GM23338 (cell line): ENCODE results near the gene CIPC. TPM values are rescaled to one million over a fixed set of nuclear protein-coding genes. Genes with fewer than 3 reads are reported as not detected.

Experiments used
- ATAC-seq: fragments of 200-7000 bp; cut with Tn5 transposase; 3 replicates; pipeline ENCODE4 v1.9.1; 2020
- DNase-seq: peaks from one replicate; pipeline ENCODE4 v3.0.0-alpha.2; 2015; ENCODE audit warnings: low spot score
- H2AFZ ChIP-seq: fragments of 200-600 bp; sonication (generic); 2 replicates; pipeline ENCODE4 v1.8.0; 2016; ENCODE audit warnings: antibody characterized with exemption, mild to moderate bottlenecking, moderate library complexity
- H3F3A ChIP-seq: fragments of 200-600 bp; sonication (generic); replicated peaks from 2 replicates; pipeline ENCODE4 v1.8.0; 2017; ENCODE audit warnings: antibody characterized with exemption, mixed run types, low read depth
- H3K27ac ChIP-seq: fragments of 200-600 bp; sonication (generic); 2 replicates; pipeline ENCODE4 v1.6.1; 2016; ENCODE audit warnings: low read depth
- H3K27me3 ChIP-seq: fragments of 200-600 bp; sonication (generic); 2 replicates; pipeline ENCODE4 v1.8.0; 2016; ENCODE audit warnings: mild to moderate bottlenecking, mixed run types, moderate library complexity; ENCODE audit not compliant: insufficient read depth
- H3K36me3 ChIP-seq: fragments of 200-600 bp; sonication (generic); 2 replicates; pipeline ENCODE4 v1.8.0; 2016; ENCODE audit warnings: mild to moderate bottlenecking; ENCODE audit not compliant: insufficient read depth
- H3K4me1 ChIP-seq: fragments of 200-600 bp; sonication (generic); 2 replicates; pipeline ENCODE4 v1.8.0; 2016; ENCODE audit warnings: mild to moderate bottlenecking, moderate library complexity; ENCODE audit not compliant: insufficient read depth
- H3K4me2 ChIP-seq: fragments of 200-600 bp; sonication (generic); 2 replicates; pipeline ENCODE4 v1.7.1; 2017; ENCODE audit warnings: mixed run types
- H3K4me3 ChIP-seq: fragments of 200-600 bp; sonication (generic); 2 replicates; pipeline ENCODE4 v1.6.1; 2016; ENCODE audit warnings: mixed run types
- H3K79me2 ChIP-seq: fragments of 200-600 bp; sonication (generic); replicated peaks from 2 replicates; pipeline ENCODE4 v1.8.0; 2017; ENCODE audit warnings: mild to moderate bottlenecking; ENCODE audit not compliant: insufficient read depth
- H3K9me2 ChIP-seq: fragments of 200-600 bp; sonication (generic); 2 replicates; pipeline ENCODE4 v1.8.0; 2017; ENCODE audit not compliant: insufficient read depth
- H4K20me1 ChIP-seq: fragments of 200-600 bp; sonication (generic); replicated peaks from 2 replicates; pipeline ENCODE4 v1.8.0; 2017; ENCODE audit warnings: mild to moderate bottlenecking; ENCODE audit not compliant: insufficient read depth
- H3K27ac Mint-ChIP-seq: 2 replicates; pipeline ENCODE4 v1.8.0; 2020; ENCODE audit warnings: inconsistent platforms, mild to moderate bottlenecking, moderate library complexity, mixed read lengths
- H3K27me3 Mint-ChIP-seq: 3 replicates; pipeline ENCODE4 v1.8.0; 2022; ENCODE audit warnings: low read depth, mild to moderate bottlenecking, moderate library complexity, mixed read lengths, inconsistent platforms; ENCODE audit not compliant: insufficient read depth, poor library complexity
- H3K36me3 Mint-ChIP-seq: 3 replicates; pipeline ENCODE4 v1.8.0; 2021; ENCODE audit warnings: low read depth, mild to moderate bottlenecking, inconsistent platforms, moderate library complexity, mixed read lengths
- H3K4me1 Mint-ChIP-seq: 3 replicates; pipeline ENCODE4 v1.8.0; 2020; ENCODE audit warnings: mild to moderate bottlenecking, inconsistent platforms, mixed read lengths
- H3K4me3 Mint-ChIP-seq: 3 replicates; pipeline ENCODE4 v1.8.0; 2021; ENCODE audit warnings: moderate library complexity, mild to moderate bottlenecking, inconsistent platforms, mixed read lengths
- H3K9me3 Mint-ChIP-seq: 3 replicates; pipeline ENCODE4 v1.8.0; 2020; ENCODE audit warnings: moderate library complexity, mild to moderate bottlenecking, inconsistent platforms, mixed read lengths
- CREB1 ChIP-seq: fragments of 250-450 bp; sonication (Bioruptor Pico); IDR thresholded peaks from 2 replicates; pipeline ENCODE4 v1.5.0; 2020; ENCODE audit warnings: low read depth, mild to moderate bottlenecking, moderate library complexity
- EZH2 ChIP-seq: fragments of 200-600 bp; sonication (generic); IDR thresholded peaks from one replicate; pipeline ENCODE4 v1.8.0; 2017; ENCODE audit warnings: antibody characterized with exemption, mild to moderate bottlenecking, low read depth; ENCODE audit not compliant: unreplicated experiment
- EZH2phosphoT487 ChIP-seq: fragments of 200-600 bp; sonication (generic); IDR thresholded peaks from one replicate; pipeline ENCODE4 v1.8.1; 2018; ENCODE audit warnings: antibody characterized with exemption; ENCODE audit not compliant: unreplicated experiment
- JUNB ChIP-seq: IDR thresholded peaks from one replicate; pipeline ENCODE4 v1.6.1; 2016; ENCODE audit warnings: antibody characterized with exemption; ENCODE audit not compliant: unreplicated experiment
- NANOG ChIP-seq: IDR thresholded peaks from 2 replicates; pipeline ENCODE4 v1.6.1; 2016; ENCODE audit warnings: antibody characterized with exemption, borderline replicate concordance
- POLR2AphosphoS5 ChIP-seq: IDR thresholded peaks from 2 replicates; pipeline ENCODE4 v1.6.1; 2016; ENCODE audit warnings: antibody characterized with exemption, low read depth
- STAT1 ChIP-seq: IDR thresholded peaks from one replicate; pipeline ENCODE4 v1.6.1; 2016; ENCODE audit warnings: antibody characterized with exemption; ENCODE audit not compliant: unreplicated experiment
- ZNF114 ChIP-seq: fragments of 250-450 bp; sonication (Bioruptor Pico); IDR thresholded peaks from 2 replicates; pipeline ENCODE4 v1.5.0; 2020; ENCODE audit warnings: mild to moderate bottlenecking, moderate library complexity
- ZNF331 ChIP-seq: fragments of 250-450 bp; sonication (Bioruptor Pico); IDR thresholded peaks from 2 replicates; pipeline ENCODE4 v1.5.0; 2020; ENCODE audit warnings: low read depth, mild to moderate bottlenecking, moderate library complexity
- polyA plus RNA-seq: library from polyadenylated mRNA; unstranded; fragments of >200 nt; fragmentation: Nextera tagmentation; extraction: Ambion mirVana; gene quantifications from 2 replicates; pipeline ENCODE4 v1.2.1, GENCODE V29; 2016
- total RNA-seq: library from RNA; depleted of rRNA; stranded (reverse); fragments of >200 nt; shearing (Covaris generic); gene quantifications from 2 replicates; pipeline ENCODE4 v1.2.3, GENCODE V29; 2014
- TF ChIP-seq, protein P1 (sequence below), 2 experiments: fragments of 200-600 bp in 1 of 2; sonication (generic) in 1 of 2; conservative IDR thresholded peaks; 2 replicates each; pipeline versions ENCODE4 v1.5.1 to v1.6.1; 2016 to 2017; ENCODE audit warnings: antibody characterized with exemption in 2 of 2, low read depth in 2 of 2, mild to moderate bottlenecking in 2 of 2, moderate library complexity in 1 of 2
- TF ChIP-seq, protein P2 (sequence below): IDR thresholded peaks from 2 replicates; pipeline ENCODE4 v1.6.1; 2016; ENCODE audit warnings: antibody characterized with exemption

Gene CIPC
- total and polyA plus RNA-seq, 2 experiments from 2014 or later = 8.1 to 36.9 TPM

DNA sequence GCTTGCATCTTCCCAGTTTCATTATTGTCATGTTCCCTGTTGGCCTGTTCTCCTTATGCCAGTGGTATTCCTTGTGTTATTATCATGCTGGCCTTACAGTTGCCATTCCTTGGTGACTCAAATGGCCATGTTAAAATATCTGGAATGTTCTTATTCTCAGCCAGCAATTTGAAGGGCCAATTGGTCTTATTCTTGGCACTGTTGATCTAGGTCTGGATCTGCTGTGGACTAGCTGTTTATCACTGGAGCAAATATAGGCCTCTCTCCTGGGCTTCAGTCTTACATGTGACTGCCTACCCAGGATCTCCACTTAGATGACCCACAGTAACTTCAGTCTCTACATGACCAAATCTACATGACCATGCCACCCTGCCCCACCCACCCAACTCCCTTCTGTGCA, 5.4 kb downstream of the CIPC start:
- no peaks in the 10 kb centered on the region for H3K27me3 ChIP-seq
- H3K4me1 ChIP-seq = peaks cover 36% of the 10 kb centered on the region
- no peaks in the 10 kb centered on the region; the same call in 1 of the 2 replicates for H3F3A ChIP-seq
- peaks cover 70% of the 10 kb centered on the region for H3K79me2 ChIP-seq
- TF ChIP-seq, protein P1, sequence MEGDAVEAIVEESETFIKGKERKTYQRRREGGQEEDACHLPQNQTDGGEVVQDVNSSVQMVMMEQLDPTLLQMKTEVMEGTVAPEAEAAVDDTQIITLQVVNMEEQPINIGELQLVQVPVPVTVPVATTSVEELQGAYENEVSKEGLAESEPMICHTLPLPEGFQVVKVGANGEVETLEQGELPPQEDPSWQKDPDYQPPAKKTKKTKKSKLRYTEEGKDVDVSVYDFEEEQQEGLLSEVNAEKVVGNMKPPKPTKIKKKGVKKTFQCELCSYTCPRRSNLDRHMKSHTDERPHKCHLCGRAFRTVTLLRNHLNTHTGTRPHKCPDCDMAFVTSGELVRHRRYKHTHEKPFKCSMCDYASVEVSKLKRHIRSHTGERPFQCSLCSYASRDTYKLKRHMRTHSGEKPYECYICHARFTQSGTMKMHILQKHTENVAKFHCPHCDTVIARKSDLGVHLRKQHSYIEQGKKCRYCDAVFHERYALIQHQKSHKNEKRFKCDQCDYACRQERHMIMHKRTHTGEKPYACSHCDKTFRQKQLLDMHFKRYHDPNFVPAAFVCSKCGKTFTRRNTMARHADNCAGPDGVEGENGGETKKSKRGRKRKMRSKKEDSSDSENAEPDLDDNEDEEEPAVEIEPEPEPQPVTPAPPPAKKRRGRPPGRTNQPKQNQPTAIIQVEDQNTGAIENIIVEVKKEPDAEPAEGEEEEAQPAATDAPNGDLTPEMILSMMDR (conservative IDR thresholded peaks at IDR 0.05; ENCODE audit: low read depth in 2 of 2) = no peak
- TF ChIP-seq JUNB (no peak), POLR2AphosphoS5 (no peak), EZH2 (no peak), NANOG (no peak), ZNF114 (CRISPR knock-in tag) (no peak), CREB1 (CRISPR knock-in tag) (no peak)
- TF ChIP-seq, protein P2, sequence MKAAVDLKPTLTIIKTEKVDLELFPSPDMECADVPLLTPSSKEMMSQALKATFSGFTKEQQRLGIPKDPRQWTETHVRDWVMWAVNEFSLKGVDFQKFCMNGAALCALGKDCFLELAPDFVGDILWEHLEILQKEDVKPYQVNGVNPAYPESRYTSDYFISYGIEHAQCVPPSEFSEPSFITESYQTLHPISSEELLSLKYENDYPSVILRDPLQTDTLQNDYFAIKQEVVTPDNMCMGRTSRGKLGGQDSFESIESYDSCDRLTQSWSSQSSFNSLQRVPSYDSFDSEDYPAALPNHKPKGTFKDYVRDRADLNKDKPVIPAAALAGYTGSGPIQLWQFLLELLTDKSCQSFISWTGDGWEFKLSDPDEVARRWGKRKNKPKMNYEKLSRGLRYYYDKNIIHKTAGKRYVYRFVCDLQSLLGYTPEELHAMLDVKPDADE = no peak
- H3K4me2 ChIP-seq = no peak overlapping the region
- no peak overlapping the region for H3K27ac ChIP-seq
- no peaks in the 10 kb centered on the region for H3K36me3 ChIP-seq
- no peaks in the 10 kb centered on the region for H3K9me2 ChIP-seq
- ATAC-seq (no peak), DNase-seq (no peak)
- peaks cover under 1% of the 10 kb centered on the region for H3K27me3 Mint-ChIP-seq
- H3K4me3 ChIP-seq = no peak overlapping the region
- peaks cover 3% of the 10 kb centered on the region; the same call in 1 of the 2 replicates for H4K20me1 ChIP-seq
- H2AFZ ChIP-seq = no peak overlapping the region
- H3K4me1 Mint-ChIP-seq = peaks cover 57% of the 10 kb centered on the region
- H3K9me3 Mint-ChIP-seq = no peaks in the 10 kb centered on the region
- H3K36me3 Mint-ChIP-seq = peaks cover 19% of the 10 kb centered on the region
- no peak overlapping the region for H3K4me3 Mint-ChIP-seq
- H3K27ac Mint-ChIP-seq = no peak overlapping the region

DNA sequence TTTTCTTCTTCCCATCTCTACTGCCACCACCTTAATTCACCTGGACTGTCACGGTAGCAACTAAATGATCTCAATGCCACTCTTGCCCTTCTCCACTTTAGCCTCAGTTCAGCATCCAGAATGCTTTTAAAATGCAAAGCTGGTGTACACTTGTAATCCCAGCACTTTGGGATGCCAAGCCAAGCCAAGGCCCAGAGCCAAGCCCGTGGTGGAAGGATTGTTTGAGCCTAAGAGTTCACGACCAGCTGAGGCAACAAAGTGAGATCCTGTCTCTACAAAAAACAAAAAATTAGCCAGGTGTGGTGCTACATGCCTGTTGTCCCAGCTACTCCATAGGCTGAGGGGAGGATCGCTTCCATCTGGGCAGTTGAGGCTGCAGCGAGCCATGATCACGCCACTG, 5.9 kb downstream of the CIPC start:
- no peaks in the 10 kb centered on the region for H3K36me3 ChIP-seq
- H3K27me3 ChIP-seq = no peaks in the 10 kb centered on the region
- Mint-ChIP-seq H3K27me3 (no peaks in the 10 kb centered on the region), H3K4me3 (no peak overlapping the region), H3K27ac (no peak overlapping the region), H3K4me1 (peaks cover 58% of the 10 kb centered on the region), H3K36me3 (peaks cover 24% of the 10 kb centered on the region), H3K9me3 (no peaks in the 10 kb centered on the region)
- peaks cover 37% of the 10 kb centered on the region for H3K4me1 ChIP-seq
- H3K27ac ChIP-seq = no peak overlapping the region
- ATAC-seq = no peak
- H3K79me2 ChIP-seq = peaks cover 67% of the 10 kb centered on the region
- no peak overlapping the region for H3K4me2 ChIP-seq
- no peak overlapping the region for H2AFZ ChIP-seq
- H3K9me2 ChIP-seq = no peaks in the 10 kb centered on the region
- TF ChIP-seq STAT1 = no peak
- no peak for TF ChIP-seq NANOG
- no peak for TF ChIP-seq EZH2phosphoT487
- TF ChIP-seq ZNF331 (CRISPR knock-in tag) = no peak
- TF ChIP-seq EZH2 = no peak
- TF ChIP-seq, protein P1 (conservative IDR thresholded peaks at IDR 0.05; ENCODE audit: low read depth in 2 of 2) = no peak
- TF ChIP-seq, protein P2 = no peak
- DNase-seq = no peak
- H3F3A ChIP-seq = no peaks in the 10 kb centered on the region; the same call in 1 of the 2 replicates
- peaks cover 3% of the 10 kb centered on the region; the same call in 1 of the 2 replicates for H4K20me1 ChIP-seq
- no peak overlapping the region for H3K4me3 ChIP-seq
